Rectal smooth muscle tissue (tissue), 1 donor: ENCODE measurements around the gene KPNA5.

ENCODE experiments used
- H3K27ac ChIP-seq: one replicate; pipeline ENCODE4 v1.7.0; 2013; ENCODE audit warnings: low read depth, low read length, inconsistent platforms
- H3K27me3 ChIP-seq: one replicate; pipeline ENCODE4 v1.7.0; 2013; ENCODE audit warnings: low read length; ENCODE audit not compliant: control insufficient read depth, insufficient read depth
- H3K36me3 ChIP-seq: one replicate; pipeline ENCODE4 v1.7.0; 2013; ENCODE audit warnings: low read length; ENCODE audit not compliant: control insufficient read depth, insufficient read depth
- H3K4me1 ChIP-seq: one replicate; pipeline ENCODE4 v1.7.0; 2013; ENCODE audit warnings: low read length; ENCODE audit not compliant: control insufficient read depth, insufficient read depth
- H3K4me3 ChIP-seq: one replicate; pipeline ENCODE4 v1.7.0; 2013; ENCODE audit warnings: low read length
- H3K9ac ChIP-seq: one replicate; pipeline ENCODE4 v1.7.0; 2013; ENCODE audit warnings: low read length

The KPNA5 gene

GRCh38 chr6:116766506-116767176 is 85.6 kb downstream of the KPNA5 start:
- H3K27ac ChIP-seq: no peak overlapping the region

DNA sequence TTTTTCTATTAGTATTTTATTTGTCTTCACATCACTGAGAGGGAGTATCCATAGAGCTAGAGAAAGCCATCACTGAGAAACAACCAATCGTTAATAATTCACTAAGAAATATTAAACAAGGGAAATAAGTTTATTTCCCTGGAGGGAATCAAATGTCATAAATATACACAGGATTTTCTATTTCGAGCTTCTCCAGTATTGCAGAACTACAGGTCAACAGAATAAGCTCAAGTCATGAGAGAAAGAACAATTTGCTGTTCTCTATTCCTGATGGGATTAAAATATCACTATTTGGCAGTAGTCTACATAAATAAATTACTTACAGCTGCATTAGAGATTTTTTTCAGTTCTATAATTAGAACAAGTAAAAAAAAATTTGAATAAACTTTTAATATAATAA is 86.7 kb downstream of the KPNA5 start:
- Histone ChIP-seq H3K4me1 (no peaks in the 10 kb centered on the region), H3K27ac (no peak overlapping the region), H3K4me3 (no peak overlapping the region), H3K27me3 (peaks cover 11% of the 10 kb centered on the region), H3K36me3 (no peaks in the 10 kb centered on the region), H3K9ac (no peak overlapping the region)

More at GRCh38 chr6:116766506-116767176, 85.6 kb downstream of the KPNA5 start:
- Histone ChIP-seq H3K4me1 (no peaks in the 10 kb centered on the region), H3K4me3 (no peak overlapping the region), H3K27me3 (peaks cover 11% of the 10 kb centered on the region), H3K36me3 (no peaks in the 10 kb centered on the region), H3K9ac (no peak overlapping the region)

DNA sequence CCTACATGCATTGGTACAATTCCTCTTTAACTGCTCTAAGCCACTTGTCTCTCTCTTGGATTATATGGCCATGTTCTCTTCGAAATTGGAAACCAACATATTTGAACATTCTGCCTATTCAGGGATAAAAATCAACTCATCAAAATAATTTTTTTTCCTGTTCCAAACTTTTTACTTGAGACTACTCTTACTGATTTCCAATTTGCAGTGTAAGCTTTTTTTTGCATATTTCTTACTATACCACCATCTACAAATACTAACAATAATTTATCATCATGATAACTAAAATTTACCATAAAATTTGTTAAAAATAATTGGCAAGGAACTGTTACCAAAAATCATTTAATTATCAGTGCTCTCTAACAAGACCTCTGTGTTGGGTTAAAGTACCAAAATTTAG is 91.4 kb downstream of the KPNA5 start:
- no peak overlapping the region for H3K27ac ChIP-seq
- no peaks in the 10 kb centered on the region for H3K27me3 ChIP-seq
- H3K4me3 ChIP-seq: no peak overlapping the region
- H3K9ac ChIP-seq: no peak overlapping the region
- no peaks in the 10 kb centered on the region for H3K36me3 ChIP-seq
- H3K4me1 ChIP-seq: no peaks in the 10 kb centered on the region

GRCh38 chr6:116773886-116774285 is 92.9 kb downstream of the KPNA5 start:
- no peaks in the 10 kb centered on the region for H3K27me3 ChIP-seq
- no peaks in the 10 kb centered on the region for H3K4me1 ChIP-seq
- no peak overlapping the region for H3K9ac ChIP-seq
- no peaks in the 10 kb centered on the region for H3K36me3 ChIP-seq
- no peak overlapping the region for H3K27ac ChIP-seq
- H3K4me3 ChIP-seq: no peak overlapping the region

GRCh38 chr6:116779573-116780164 is 98.7 kb downstream of the KPNA5 start:
- H3K36me3 ChIP-seq: no peaks in the 10 kb centered on the region
- no peak overlapping the region for H3K27ac ChIP-seq
- H3K4me1 ChIP-seq: no peaks in the 10 kb centered on the region
- no peaks in the 10 kb centered on the region for H3K27me3 ChIP-seq
- no peak overlapping the region for H3K9ac ChIP-seq
- no peak overlapping the region for H3K4me3 ChIP-seq

DNA sequence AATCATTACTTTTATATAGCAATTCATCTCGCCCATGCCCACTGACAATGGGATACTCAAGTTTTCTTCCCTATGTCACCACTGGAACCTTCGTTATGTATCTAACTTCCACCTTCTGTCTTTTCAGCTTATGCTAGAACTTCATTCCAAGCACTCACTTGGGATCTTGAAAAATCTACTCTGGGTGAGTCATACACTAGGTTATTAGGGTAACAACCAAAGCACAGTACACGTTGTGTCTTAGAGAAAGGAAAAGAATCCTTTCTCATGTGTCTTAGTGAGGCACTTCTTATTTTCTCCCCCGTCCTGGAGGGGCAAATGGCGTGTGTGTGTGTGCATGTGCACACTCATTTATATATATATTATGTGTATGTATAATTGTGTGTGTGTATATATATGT is 102.8 kb downstream of the KPNA5 start:
- H3K27ac ChIP-seq: no peak overlapping the region
- no peak overlapping the region for H3K4me3 ChIP-seq
- H3K36me3 ChIP-seq: no peaks in the 10 kb centered on the region
- no peaks in the 10 kb centered on the region for H3K27me3 ChIP-seq
- no peaks in the 10 kb centered on the region for H3K4me1 ChIP-seq
- no peak overlapping the region for H3K9ac ChIP-seq
